Fibroblast of lung (primary cell): Measurements from ENCODE around the gene EBF4.

Experiments
- EZH2 ChIP-seq: IDR thresholded peaks from 2 replicates; pipeline ENCODE4 v1.5.1; 2012; ENCODE audit warnings: low read length, control low read depth, mild to moderate bottlenecking; ENCODE audit errors: missing control alignments
- TF ChIP-seq, protein P1 (sequence below), 2 donors: IDR thresholded peaks in 1 of 2; conservative IDR thresholded peaks in 1 of 2; 1 replicate in 1 of 2; 2 replicates in 1 of 2; pipeline ENCODE4 v1.5.1; 2011 to 2012; ENCODE audit warnings: low read length in 2 of 2, control low read depth in 1 of 2, inconsistent platforms in 1 of 2, low read depth in 1 of 2, mild to moderate bottlenecking in 1 of 2

DNA sequence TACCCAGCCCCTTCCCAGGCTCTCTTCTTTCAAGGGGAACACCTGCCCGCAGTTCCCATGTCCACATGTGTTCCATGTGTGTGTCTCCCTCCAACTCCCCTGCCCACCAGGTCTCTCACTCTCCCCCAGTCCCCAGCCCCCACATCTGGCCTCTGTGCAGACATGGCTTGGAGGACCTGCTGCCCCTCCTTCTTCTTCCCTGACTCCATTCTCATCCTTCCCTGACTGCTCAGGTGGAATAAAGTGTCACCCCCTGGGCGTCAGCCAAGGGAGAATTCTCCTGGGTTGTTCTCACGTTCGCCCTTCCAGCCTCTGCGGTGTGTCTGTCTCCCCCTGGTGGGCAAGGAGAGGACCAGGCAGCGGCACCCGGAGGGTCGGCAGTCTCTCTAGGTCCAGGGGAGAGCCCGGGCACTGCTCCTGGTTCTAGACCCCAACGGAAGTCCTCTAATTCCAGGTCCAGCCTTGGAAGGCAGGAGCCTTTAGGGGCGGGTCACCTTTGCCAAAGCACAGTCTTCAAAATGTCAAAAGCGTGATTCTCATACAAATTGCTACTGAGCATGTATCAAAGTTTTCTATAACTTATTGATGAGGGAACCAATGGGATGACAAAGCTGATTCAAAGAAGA, 50.5 kb downstream of the EBF4 start:
- TF ChIP-seq, protein P1, sequence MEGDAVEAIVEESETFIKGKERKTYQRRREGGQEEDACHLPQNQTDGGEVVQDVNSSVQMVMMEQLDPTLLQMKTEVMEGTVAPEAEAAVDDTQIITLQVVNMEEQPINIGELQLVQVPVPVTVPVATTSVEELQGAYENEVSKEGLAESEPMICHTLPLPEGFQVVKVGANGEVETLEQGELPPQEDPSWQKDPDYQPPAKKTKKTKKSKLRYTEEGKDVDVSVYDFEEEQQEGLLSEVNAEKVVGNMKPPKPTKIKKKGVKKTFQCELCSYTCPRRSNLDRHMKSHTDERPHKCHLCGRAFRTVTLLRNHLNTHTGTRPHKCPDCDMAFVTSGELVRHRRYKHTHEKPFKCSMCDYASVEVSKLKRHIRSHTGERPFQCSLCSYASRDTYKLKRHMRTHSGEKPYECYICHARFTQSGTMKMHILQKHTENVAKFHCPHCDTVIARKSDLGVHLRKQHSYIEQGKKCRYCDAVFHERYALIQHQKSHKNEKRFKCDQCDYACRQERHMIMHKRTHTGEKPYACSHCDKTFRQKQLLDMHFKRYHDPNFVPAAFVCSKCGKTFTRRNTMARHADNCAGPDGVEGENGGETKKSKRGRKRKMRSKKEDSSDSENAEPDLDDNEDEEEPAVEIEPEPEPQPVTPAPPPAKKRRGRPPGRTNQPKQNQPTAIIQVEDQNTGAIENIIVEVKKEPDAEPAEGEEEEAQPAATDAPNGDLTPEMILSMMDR (conservative IDR thresholded peaks at IDR 0.05 in 1 of 2, IDR thresholded peaks at IDR 0.05 in 1 of 2; ENCODE audit: low read depth in 1 of 2, low read length in 2 of 2) = peak; percentile 77 to 87
- TF ChIP-seq EZH2 = no peak
